GOT3 (cell line): ENCODE data around the gene NAV2.

ENCODE experiments used
- DNase-seq: peaks from one replicate; lab custom pipeline; 2025; ENCODE audit warnings: mixed read lengths; lab: John Stamatoyannopoulos, UW

The NAV2 gene

GRCh38 chr11:19811380-19811779 lies 98.7 kb downstream of the NAV2 start:
- no peak for DNase-seq

- DNase-seq, result no peak
Observed at GRCh38 chr11:19812096-19812495, 99.5 kb downstream of the NAV2 start.

- no peak for DNase-seq
Observed at GRCh38 chr11:19812710-19813109, 100.1 kb downstream of the NAV2 start.

GRCh38 chr11:19813158-19813879 lies 100.7 kb downstream of the NAV2 start:
- no peak for DNase-seq

GRCh38 chr11:19814421-19814820 lies 101.8 kb downstream of the NAV2 start:
- no peak for DNase-seq

- DNase-seq, result no peak
Observed at GRCh38 chr11:19816040-19816439, 103.4 kb downstream of the NAV2 start.

GRCh38 chr11:19816817-19817216 lies 104.2 kb downstream of the NAV2 start:
- no peak for DNase-seq

GRCh38 chr11:19817265-19817851 lies 104.7 kb downstream of the NAV2 start:
- DNase-seq, result no peak

GRCh38 chr11:19817870-19818269 lies 105.2 kb downstream of the NAV2 start:
- no peak for DNase-seq

- DNase-seq, result no peak
Observed at GRCh38 chr11:19818619-19819018, 106.0 kb downstream of the NAV2 start.

- no peak for DNase-seq
Observed at GRCh38 chr11:19819148-19819547, 106.5 kb downstream of the NAV2 start.

- no peak for DNase-seq
Observed at GRCh38 chr11:19820100-19820499, 107.5 kb downstream of the NAV2 start.

- no peak for DNase-seq
Observed at GRCh38 chr11:19821412-19821875, 108.8 kb downstream of the NAV2 start.

GRCh38 chr11:19821993-19822392 lies 109.4 kb downstream of the NAV2 start:
- DNase-seq, result no peak

- DNase-seq, result no peak
Observed at GRCh38 chr11:19822531-19822930, 109.9 kb downstream of the NAV2 start.

GRCh38 chr11:19826606-19827005 lies 114.0 kb downstream of the NAV2 start:
- DNase-seq, result no peak

GRCh38 chr11:19827399-19828135 lies 114.9 kb downstream of the NAV2 start:
- DNase-seq, result no peak

GRCh38 chr11:19828382-19829108 lies 115.9 kb downstream of the NAV2 start:
- DNase-seq, result no peak

GRCh38 chr11:19829109-19829837 lies 116.6 kb downstream of the NAV2 start:
- no peak for DNase-seq

GRCh38 chr11:19832086-19832750 lies 119.6 kb downstream of the NAV2 start:
- DNase-seq, result no peak

- no peak for DNase-seq
Observed at GRCh38 chr11:19832901-19833300, 120.3 kb downstream of the NAV2 start.
